Natural killer cell (primary cell): Measurements from ENCODE around the gene ADGRG6. TPM values are rescaled to one million over a fixed set of nuclear protein-coding genes. Genes with fewer than 3 reads are reported as not detected.

Source experiments
- ATAC-seq, 3 donors: fragments of 150-1000 bp in 2 of 3; fragments of 200-7000 bp in 1 of 3; cut with Tn5 transposase; 1 replicate in 1 of 3; 2 replicates in 2 of 3; pipeline ENCODE4 v1.10.0; 2021; ENCODE audit warnings: mild to moderate bottlenecking in 2 of 3, moderate library complexity in 2 of 3
- DNase-seq, 2 donors: peaks; one replicate each; pipeline versions ENCODE4 v3.0.0 to v3.0.0-alpha.2; 2013 to 2021; ENCODE audit warnings: mixed read lengths in 1 of 2
- H3K27ac ChIP-seq: one replicate; pipeline ENCODE4 v1.5.1; 2013; ENCODE audit warnings: mild to moderate bottlenecking, low read length
- H3K27me3 ChIP-seq: one replicate; pipeline ENCODE4 v1.6.1; 2013; ENCODE audit warnings: low read length; ENCODE audit not compliant: control insufficient read depth, insufficient read depth
- H3K36me3 ChIP-seq: one replicate; pipeline ENCODE4 v1.6.1; 2013; ENCODE audit warnings: low read length; ENCODE audit not compliant: control insufficient read depth, insufficient read depth
- H3K4me1 ChIP-seq: one replicate; pipeline ENCODE4 v1.6.1; 2013; ENCODE audit warnings: low read length; ENCODE audit not compliant: control insufficient read depth, insufficient read depth
- H3K4me3 ChIP-seq: one replicate; pipeline ENCODE4 v1.5.1; 2013; ENCODE audit warnings: low read length
- H3K9me3 ChIP-seq: one replicate; pipeline ENCODE4 v1.6.1; 2013; ENCODE audit warnings: low read length; ENCODE audit not compliant: control insufficient read depth, insufficient read depth
- H3K27ac Mint-ChIP-seq, 2 donors: one replicate each; pipeline ENCODE4 v1.8.0; 2022; ENCODE audit warnings: mild to moderate bottlenecking in 2 of 2, mixed read lengths in 2 of 2, moderate library complexity in 1 of 2
- H3K27me3 Mint-ChIP-seq, 2 donors: one replicate each; pipeline ENCODE4 v1.8.0; 2022; ENCODE audit warnings: low read depth in 2 of 2, mixed read lengths in 2 of 2
- H3K36me3 Mint-ChIP-seq: one replicate; pipeline ENCODE4 v1.8.0; 2022; ENCODE audit warnings: mixed read lengths
- H3K4me1 Mint-ChIP-seq, 2 donors: one replicate each; pipeline ENCODE4 v1.8.0; 2022; ENCODE audit warnings: mixed read lengths in 2 of 2
- H3K4me3 Mint-ChIP-seq: one replicate; pipeline ENCODE4 v1.8.0; 2022; ENCODE audit warnings: mild to moderate bottlenecking, moderate library complexity, mixed read lengths
- H3K9me3 Mint-ChIP-seq, 2 donors: one replicate each; pipeline ENCODE4 v1.8.0; 2022; ENCODE audit warnings: mixed read lengths in 2 of 2
- CTCF ChIP-seq: fragments of 200-600 bp; IDR thresholded peaks from one replicate; pipeline ENCODE4 v1.8.0; 2022; ENCODE audit warnings: antibody characterized with exemption
- whole genome bisulfite sequencing: methylation state at CpG from one replicate; pipeline ENCODE4 v1.1.7; 2013; ENCODE audit warnings: missing lambda C conversion rate; ENCODE audit not compliant: insufficient coverage; 5-methylcytosine and 5-hydroxymethylcytosine counted together
- intact Hi-C: fragments of 100-400 bp; cut with micrococcal nuclease; formaldehyde crosslinking; loops from one replicate; pipeline ENCODE4 v1.14.2; 2022
- total RNA-seq, 4 donors: library from RNA; stranded (reverse); fragments of 120-200 nt in 1 of 4; gene quantifications; one replicate each; pipeline versions ENCODE4 v1.2.3 to v1.2.4, GENCODE V29; 2013 to 2022

ADGRG6 gene
- total RNA-seq, 3 donors from 2014 or later (not counting 1 experiment from before 2014, with no cell fraction given): 0.05 to 0.24 TPM; not detected in 1

- no peaks in the 10 kb centered on the region for H3K27me3 ChIP-seq
- no peaks in the 10 kb centered on the region for H3K9me3 ChIP-seq
- DNase-seq: no peak
- H3K36me3 ChIP-seq: no peaks in the 10 kb centered on the region
- intact Hi-C loops: no loop called here
- 83% methylated on average over 7 of the region's 8 CpGs for WGBS
- H3K27ac Mint-ChIP-seq: no peak overlapping the region
- no peak overlapping the region for H3K4me3 Mint-ChIP-seq
- no peak overlapping the region for H3K27ac ChIP-seq
- no peak overlapping the region for H3K4me3 ChIP-seq
- no peaks in the 10 kb centered on the region for H3K4me1 ChIP-seq
- no peaks in the 10 kb centered on the region for H3K9me3 Mint-ChIP-seq
- H3K36me3 Mint-ChIP-seq: no peaks in the 10 kb centered on the region
- H3K4me1 Mint-ChIP-seq: no peaks in the 10 kb centered on the region
- ATAC-seq: no peak
- TF ChIP-seq CTCF: no peak
- H3K27me3 Mint-ChIP-seq: peaks cover 7 to 8% of the 10 kb centered on the region in 2 donors
Measured at GRCh38 chr6:142455957-142456589, 154.3 kb downstream of the ADGRG6 start.

DNA sequence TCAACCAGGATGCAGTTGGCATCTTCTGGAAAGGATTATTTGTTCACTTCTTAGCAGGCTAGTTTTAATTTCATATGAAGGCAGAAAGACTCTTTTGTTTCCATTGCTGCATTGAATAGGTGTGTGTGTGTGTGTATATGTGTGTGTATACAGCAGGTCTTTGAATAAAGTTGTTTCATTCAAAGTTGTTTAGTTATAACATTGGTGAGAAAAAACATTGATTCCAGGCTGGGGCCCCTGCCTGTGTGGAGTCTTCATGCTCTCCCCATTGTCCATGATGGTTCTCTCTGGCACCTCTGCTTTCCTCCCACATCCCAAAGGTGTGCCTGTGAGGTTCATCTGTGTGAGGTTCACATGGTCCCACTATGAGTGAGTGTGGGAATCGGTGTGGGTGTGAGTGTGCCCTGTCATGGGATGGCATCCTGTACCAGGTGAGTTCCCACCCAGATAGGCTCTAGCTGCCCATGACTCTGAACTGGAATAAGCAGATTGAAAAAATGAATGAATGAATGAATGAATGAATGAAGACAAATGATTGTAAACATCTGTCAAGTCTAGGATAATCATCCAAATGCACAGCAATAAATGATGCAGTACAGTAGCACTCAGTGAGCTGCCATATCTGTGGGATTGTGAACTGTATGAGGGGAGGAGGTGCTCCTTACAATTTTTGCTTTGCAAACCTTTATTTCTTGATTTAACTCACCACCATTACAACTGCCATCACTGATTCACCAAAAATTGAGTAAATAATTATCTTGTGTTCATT lies 156.0 kb downstream of the ADGRG6 start:
- Mint-ChIP-seq H3K27ac (no peak overlapping the region), H3K4me3 (no peak overlapping the region), H3K9me3 (no peaks in the 10 kb centered on the region), H3K36me3 (no peaks in the 10 kb centered on the region), H3K4me1 (no peaks in the 10 kb centered on the region), H3K27me3 (peaks cover under 1 to 7% of the 10 kb centered on the region in 2 donors)
- Histone ChIP-seq H3K4me1 (no peaks in the 10 kb centered on the region), H3K9me3 (no peaks in the 10 kb centered on the region), H3K27ac (no peak overlapping the region), H3K27me3 (no peaks in the 10 kb centered on the region), H3K36me3 (no peaks in the 10 kb centered on the region), H3K4me3 (no peak overlapping the region)
- 94% methylated on average over 1 of the region's 1 CpG for WGBS
- ATAC-seq (no peak), DNase-seq (no peak)
- no peak for TF ChIP-seq CTCF
- intact Hi-C loops: no loop called here

DNA sequence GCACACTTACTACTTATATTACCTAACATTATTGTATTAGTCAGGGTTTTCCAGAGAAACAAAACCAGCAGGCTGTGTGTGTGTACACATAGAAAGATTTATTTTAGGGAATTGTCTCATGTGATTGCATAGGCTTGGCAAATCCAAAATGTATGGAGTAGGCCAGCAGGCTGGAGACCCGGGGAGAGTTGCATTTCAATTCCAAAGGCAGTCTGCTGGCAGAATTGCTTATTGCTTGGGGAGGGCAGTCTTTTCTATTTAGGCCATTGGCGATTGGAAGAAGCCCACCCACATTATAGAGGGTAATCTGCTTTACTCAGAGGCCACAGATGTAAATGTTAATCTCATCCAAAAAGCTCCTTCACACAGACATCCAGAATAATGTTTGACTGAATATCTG lies 157.0 kb downstream of the ADGRG6 start:
- intact Hi-C loops: no loop called here
- Histone ChIP-seq H3K36me3 (no peaks in the 10 kb centered on the region), H3K4me1 (no peaks in the 10 kb centered on the region), H3K27me3 (no peaks in the 10 kb centered on the region), H3K4me3 (no peak overlapping the region), H3K27ac (no peak overlapping the region), H3K9me3 (no peaks in the 10 kb centered on the region)
- no peak for TF ChIP-seq CTCF
- H3K4me3 Mint-ChIP-seq: no peak overlapping the region
- ATAC-seq (no peak), DNase-seq (no peak)
- no peaks in the 10 kb centered on the region for H3K36me3 Mint-ChIP-seq
- no peak overlapping the region for H3K27ac Mint-ChIP-seq
- no peaks in the 10 kb centered on the region for H3K4me1 Mint-ChIP-seq
- H3K27me3 Mint-ChIP-seq: peaks cover 0 to 7% of the 10 kb centered on the region in 2 donors
- H3K9me3 Mint-ChIP-seq: no peaks in the 10 kb centered on the region
- WGBS: 83% methylated on average over 2 of the region's 2 CpGs
